GM06990 (cell line): Measurements from ENCODE around the gene IQCK.

Experiments used
- DNase-seq: peaks from one replicate; pipeline ENCODE4 v3.0.0-alpha.2; 2011; ENCODE audit not compliant: insufficient read length; ENCODE audit errors: extremely low read depth
- H3K27me3 ChIP-seq: replicated peaks from 2 replicates; pipeline ENCODE4 v1.6.0; 2011; ENCODE audit warnings: low read length; ENCODE audit not compliant: control insufficient read depth, insufficient read depth
- H3K36me3 ChIP-seq: 2 replicates; pipeline ENCODE4 v1.5.1; 2011; ENCODE audit warnings: low read length; ENCODE audit not compliant: control insufficient read depth, insufficient read depth
- H3K4me3 ChIP-seq: replicated peaks from 2 replicates; pipeline ENCODE4 v1.5.1; 2011; ENCODE audit warnings: low read depth, mild to moderate bottlenecking, control low read depth, low read length
- TF ChIP-seq, protein P1 (sequence below): IDR thresholded peaks from 2 replicates; pipeline ENCODE4 v1.5.1; 2011; ENCODE audit warnings: low read length, control low read depth, mild to moderate bottlenecking, inconsistent platforms; ENCODE audit not compliant: insufficient read depth, poor library complexity, severe bottlenecking

IQCK gene

DNA sequence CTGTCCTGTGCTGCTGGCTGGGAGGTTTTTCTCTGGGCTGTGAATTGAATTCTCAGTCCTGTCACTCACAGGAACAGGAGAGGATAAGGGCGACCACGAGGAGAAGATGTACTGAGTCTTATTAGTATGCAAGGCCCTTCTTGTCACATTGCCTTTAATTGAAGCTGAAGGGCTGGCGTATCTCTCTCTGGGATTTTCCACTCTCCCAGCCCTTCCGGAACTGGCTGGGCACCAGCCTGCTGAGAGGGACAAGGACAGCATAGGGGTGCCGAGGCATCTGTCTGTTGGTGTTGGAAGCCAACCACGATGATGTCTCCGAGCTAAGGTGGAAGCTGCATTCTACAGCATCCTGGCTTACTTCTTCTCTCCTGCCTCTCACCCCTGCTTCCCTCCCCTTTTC lies 133.4 kb downstream of the IQCK start:
- no peak for DNase-seq
- H3K27me3 ChIP-seq: no peaks in the 10 kb centered on the region
- H3K4me3 ChIP-seq: no peak overlapping the region
- TF ChIP-seq, protein P1, sequence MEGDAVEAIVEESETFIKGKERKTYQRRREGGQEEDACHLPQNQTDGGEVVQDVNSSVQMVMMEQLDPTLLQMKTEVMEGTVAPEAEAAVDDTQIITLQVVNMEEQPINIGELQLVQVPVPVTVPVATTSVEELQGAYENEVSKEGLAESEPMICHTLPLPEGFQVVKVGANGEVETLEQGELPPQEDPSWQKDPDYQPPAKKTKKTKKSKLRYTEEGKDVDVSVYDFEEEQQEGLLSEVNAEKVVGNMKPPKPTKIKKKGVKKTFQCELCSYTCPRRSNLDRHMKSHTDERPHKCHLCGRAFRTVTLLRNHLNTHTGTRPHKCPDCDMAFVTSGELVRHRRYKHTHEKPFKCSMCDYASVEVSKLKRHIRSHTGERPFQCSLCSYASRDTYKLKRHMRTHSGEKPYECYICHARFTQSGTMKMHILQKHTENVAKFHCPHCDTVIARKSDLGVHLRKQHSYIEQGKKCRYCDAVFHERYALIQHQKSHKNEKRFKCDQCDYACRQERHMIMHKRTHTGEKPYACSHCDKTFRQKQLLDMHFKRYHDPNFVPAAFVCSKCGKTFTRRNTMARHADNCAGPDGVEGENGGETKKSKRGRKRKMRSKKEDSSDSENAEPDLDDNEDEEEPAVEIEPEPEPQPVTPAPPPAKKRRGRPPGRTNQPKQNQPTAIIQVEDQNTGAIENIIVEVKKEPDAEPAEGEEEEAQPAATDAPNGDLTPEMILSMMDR: no peak
- H3K36me3 ChIP-seq: no peaks in the 10 kb centered on the region

DNA sequence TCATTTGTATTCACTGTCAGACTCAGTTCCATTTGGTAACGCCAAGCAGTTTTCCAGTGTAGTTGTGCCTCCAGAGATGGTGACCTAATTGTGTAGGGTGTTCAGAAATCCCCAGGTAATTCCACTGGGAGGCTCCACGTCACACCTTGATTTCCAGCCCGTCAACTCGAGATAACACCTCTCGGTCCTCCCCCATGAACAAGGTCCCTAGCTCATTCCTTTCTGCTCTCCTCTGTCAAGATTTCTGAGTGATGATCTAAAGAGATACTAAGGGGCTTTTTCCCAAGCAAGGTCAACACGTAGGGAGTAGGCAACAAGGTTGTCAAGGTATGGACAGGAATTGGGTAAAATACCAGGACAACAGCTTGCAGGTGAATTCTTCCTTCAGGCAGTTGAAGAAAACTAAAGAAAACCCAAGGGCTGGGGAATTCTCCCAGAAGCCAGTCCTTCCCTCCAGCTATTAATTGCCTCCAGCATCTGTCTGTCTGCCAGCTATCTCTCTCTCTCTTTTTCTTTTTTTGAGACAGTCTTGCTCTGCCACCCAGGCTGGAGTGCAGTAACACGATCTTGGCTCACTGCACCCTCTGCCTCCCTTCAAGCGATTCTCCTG lies 135.2 kb downstream of the IQCK start:
- no peak for DNase-seq
- TF ChIP-seq, protein P1: no peak
- Histone ChIP-seq H3K36me3 (no peaks in the 10 kb centered on the region), H3K4me3 (no peak overlapping the region), H3K27me3 (no peaks in the 10 kb centered on the region)

DNA sequence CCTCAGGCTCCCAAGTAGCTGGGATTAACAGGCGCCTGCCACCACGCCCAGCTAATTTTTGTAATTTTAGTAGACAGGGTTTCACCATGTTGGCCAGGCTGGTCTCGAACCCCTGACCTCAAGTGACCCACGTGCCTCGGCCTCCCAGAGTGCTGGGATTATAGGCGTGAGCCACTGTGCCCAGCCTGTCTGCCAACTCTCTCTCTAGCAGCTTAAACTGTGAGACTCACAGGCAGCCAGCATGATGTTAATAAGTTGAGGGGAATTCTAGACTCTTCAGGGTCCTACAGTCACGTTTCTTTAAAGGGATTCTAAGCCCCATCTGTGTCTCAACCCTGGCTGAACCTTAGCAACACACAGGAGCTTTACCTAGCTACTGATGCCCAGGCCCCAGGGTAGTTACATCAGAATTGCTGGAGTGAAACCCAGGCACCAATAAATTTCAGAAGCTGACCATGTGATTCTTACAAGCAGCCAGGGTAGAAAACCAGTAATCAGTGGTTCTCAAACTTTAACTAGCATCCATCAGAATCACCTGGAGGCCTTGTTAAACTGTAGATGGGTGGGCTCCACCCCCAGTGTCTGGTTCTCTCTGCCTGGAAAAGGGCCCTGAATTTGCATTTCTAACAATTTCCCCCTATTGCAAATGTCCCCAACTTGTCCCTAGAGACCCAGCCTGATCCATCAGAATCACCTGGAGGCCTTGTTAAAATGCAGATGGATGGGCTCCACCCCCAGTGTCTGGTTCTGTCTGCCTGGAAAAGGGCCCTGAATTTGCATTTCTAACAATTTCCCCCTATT lies 135.9 kb downstream of the IQCK start:
- DNase-seq: no peak
- TF ChIP-seq, protein P1: no peak
- H3K36me3 ChIP-seq: no peaks in the 10 kb centered on the region
- H3K27me3 ChIP-seq: no peaks in the 10 kb centered on the region; the same call in 1 of the 2 replicates
- no peak overlapping the region for H3K4me3 ChIP-seq

DNA sequence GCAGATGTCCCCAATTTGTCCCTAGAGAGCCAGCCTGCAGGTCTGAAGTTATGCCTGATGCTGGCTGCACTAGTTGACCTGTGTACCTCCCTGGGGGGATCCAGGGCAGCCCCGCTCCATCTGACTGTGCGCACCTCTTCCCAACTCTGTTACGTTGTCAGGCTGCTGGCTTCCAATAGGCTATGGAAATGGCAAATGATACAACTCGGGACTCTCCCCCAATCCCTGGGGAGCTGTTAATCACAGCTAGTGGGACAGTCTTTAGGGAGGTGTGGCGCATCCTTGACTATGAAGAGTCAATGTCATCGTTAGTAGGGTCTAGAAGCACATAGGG lies 136.4 kb downstream of the IQCK start:
- H3K36me3 ChIP-seq: no peaks in the 10 kb centered on the region
- no peak overlapping the region for H3K4me3 ChIP-seq
- TF ChIP-seq, protein P1: no peak
- H3K27me3 ChIP-seq: no peaks in the 10 kb centered on the region; the same call in 1 of the 2 replicates
- no peak for DNase-seq

DNA sequence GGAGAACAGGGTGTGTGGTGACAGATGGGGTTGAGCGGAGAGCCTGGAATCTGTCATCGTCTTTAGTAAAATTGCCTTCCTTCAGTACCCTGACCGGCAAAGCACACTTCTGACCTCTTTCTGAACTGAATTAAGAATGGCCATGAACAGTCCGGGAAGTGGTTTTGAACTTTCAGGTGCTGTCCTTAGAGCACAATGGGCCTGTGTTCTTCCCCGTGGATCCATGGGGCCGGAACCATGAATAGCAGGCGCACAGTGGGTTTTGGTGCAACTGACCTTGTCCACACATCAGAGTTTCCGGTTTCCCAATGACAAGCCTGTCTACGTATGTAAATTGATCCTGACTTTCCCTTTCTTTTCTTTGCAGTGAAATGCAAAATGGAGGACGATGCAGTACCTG lies 138.0 kb downstream of the IQCK start:
- TF ChIP-seq, protein P1: no peak

More for the DNA sequence above, 138.0 kb downstream of the IQCK start:
- DNase-seq: no peak
- no peak overlapping the region for H3K4me3 ChIP-seq
- H3K27me3 ChIP-seq: no peaks in the 10 kb centered on the region; the same call in 1 of the 2 replicates
- H3K36me3 ChIP-seq: no peaks in the 10 kb centered on the region
